Omental fat pad (tissue), 4 donors: ENCODE data around the gene FREY1. TPM values are rescaled to one million over a fixed set of nuclear protein-coding genes. Genes with fewer than 3 reads are reported as not detected.

Experiments
- ATAC-seq: fragments of 150-250 bp; one replicate; pipeline ENCODE4 v1.9.1; 2016; ENCODE audit warnings: mild to moderate bottlenecking, moderate library complexity; ENCODE audit not compliant: low FRiP score
- DNase-seq: peaks from one replicate; pipeline ENCODE4 v3.0.0-alpha.2; 2019; ENCODE audit warnings: low spot score
- total RNA-seq, 4 donors: library from RNA; depleted of rRNA; stranded (reverse); fragments of >200 nt; gene quantifications; one replicate each; pipeline ENCODE4 v1.1.0, GENCODE V29; 2016
- TF ChIP-seq, protein P1 (sequence below), 3 donors: fragments of 450-650 bp; IDR thresholded peaks; one replicate each; pipeline ENCODE4 v1.5.1; 2016 to 2017; ENCODE audit warnings: antibody characterized with exemption in 3 of 3, mild to moderate bottlenecking in 3 of 3, moderate library complexity in 2 of 3

Gene FREY1
- total RNA-seq, 4 donors from 2014 or later, result 1.6 TPM; not detected in 3

DNA sequence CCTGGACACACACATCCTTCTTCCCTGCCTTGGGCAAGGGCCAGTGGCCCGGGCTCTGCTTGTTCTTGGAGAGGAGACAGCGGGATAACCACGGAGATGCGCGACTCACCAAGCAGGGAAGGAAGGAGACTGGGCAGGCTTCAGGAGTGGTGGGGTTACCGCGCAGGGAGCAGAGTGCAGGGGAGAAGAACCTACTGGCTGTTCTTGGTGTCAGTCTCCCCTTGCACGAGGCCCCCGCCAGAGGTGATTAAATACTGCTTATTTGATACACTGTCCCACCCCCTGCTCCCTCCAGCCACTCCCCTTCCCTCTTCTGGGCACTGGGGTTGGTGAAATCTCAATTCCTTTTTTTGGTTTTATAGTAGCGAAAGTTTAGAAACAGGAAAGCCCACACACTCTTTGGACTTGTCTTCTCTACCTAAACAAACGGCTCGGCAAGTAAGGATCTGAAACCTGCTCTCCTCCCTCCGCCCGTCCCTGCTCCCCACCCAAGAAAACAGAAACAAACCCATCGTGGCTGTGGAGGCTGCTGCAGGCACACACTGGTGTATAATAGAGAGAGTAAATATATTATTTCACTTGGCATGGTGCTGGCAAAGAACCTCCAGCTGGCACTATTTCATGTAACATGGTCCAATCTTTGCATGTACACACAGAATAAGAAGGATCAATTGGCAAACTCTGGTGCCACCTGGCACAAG lies 26.2 kb upstream of the FREY1 start:
- ATAC-seq (no peak), DNase-seq (no peak)

DNA sequence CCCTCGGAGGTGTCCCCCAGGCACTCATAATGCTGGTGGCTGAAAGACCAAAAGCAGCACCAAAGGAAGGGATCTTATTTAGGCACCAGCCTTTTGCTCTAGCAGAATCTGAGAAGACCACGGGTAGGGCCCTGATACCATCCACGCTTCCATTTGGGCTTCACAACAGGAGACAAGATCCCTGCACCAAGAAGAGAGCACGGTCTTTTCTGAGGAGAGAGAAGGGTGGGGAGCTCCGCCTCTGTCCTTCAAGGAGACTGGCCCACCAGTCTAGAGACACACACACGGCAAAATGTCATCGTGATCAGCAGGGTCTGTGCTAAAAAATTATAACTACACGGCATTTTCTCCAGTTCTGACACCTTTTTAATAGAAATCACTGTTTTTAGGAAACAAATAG lies 25.1 kb upstream of the FREY1 start:
- DNase-seq, result no peak
- ATAC-seq, result no peak
- TF ChIP-seq, protein P1, sequence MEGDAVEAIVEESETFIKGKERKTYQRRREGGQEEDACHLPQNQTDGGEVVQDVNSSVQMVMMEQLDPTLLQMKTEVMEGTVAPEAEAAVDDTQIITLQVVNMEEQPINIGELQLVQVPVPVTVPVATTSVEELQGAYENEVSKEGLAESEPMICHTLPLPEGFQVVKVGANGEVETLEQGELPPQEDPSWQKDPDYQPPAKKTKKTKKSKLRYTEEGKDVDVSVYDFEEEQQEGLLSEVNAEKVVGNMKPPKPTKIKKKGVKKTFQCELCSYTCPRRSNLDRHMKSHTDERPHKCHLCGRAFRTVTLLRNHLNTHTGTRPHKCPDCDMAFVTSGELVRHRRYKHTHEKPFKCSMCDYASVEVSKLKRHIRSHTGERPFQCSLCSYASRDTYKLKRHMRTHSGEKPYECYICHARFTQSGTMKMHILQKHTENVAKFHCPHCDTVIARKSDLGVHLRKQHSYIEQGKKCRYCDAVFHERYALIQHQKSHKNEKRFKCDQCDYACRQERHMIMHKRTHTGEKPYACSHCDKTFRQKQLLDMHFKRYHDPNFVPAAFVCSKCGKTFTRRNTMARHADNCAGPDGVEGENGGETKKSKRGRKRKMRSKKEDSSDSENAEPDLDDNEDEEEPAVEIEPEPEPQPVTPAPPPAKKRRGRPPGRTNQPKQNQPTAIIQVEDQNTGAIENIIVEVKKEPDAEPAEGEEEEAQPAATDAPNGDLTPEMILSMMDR (IDR thresholded peaks at IDR 0.05), result no peak

More for the DNA sequence above, 26.2 kb upstream of the FREY1 start:
- TF ChIP-seq, protein P1 (IDR thresholded peaks at IDR 0.05), result no peak

DNA sequence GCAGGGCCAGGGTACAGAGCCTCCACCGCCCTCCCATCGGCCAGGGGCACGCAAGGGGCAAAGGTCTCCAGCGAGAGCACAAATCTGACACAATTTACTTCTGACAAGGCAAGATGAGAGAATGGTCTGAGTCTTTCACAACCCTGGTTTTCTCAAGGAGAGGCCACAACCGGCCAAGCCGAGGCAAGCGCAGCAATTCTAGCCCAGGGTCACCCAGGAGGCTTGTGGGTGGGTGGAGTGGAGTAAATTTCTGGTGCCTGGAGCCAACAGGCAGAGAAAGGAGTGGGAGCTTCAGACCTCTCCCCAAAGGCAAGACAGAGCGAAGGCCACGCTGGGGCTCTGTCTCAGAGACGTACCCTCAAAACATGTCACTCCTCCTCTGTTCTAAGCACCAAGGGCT lies 24.7 kb upstream of the FREY1 start:
- TF ChIP-seq, protein P1 (IDR thresholded peaks at IDR 0.05), result no peak
- no peak for DNase-seq
- no peak for ATAC-seq

DNA sequence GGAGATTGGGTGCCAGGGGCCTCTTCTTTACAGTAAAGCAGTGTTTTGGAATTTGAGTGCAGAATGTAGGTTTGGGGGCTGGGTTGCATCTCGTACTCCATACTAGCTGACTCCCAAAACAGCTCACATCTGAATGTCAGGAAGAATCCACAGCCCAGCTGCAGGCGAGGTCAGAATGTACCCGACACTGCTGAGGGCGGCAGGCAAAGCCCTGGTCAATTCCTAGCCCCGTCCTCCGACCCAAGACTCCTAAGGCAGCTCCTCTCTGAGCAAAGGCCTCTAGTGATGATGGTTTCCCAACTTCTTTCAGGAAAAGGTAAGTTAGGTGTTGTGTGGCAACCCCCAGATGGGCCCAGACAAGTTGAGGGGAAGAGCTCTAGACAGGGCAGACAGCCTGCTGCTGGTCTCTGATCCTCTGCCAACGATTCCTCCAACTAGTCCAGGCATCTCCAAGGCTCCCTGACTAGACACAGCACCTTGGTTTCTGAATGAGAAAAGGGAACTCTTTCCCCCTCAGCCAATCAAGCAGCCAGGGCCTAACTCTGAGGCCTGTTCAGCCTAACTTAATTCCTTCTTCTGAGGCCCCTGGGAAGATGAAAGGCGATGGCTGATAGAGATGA lies 24.0 kb upstream of the FREY1 start:
- ATAC-seq (no peak), DNase-seq (no peak)
- TF ChIP-seq, protein P1 (IDR thresholded peaks at IDR 0.05), result no peak

DNA sequence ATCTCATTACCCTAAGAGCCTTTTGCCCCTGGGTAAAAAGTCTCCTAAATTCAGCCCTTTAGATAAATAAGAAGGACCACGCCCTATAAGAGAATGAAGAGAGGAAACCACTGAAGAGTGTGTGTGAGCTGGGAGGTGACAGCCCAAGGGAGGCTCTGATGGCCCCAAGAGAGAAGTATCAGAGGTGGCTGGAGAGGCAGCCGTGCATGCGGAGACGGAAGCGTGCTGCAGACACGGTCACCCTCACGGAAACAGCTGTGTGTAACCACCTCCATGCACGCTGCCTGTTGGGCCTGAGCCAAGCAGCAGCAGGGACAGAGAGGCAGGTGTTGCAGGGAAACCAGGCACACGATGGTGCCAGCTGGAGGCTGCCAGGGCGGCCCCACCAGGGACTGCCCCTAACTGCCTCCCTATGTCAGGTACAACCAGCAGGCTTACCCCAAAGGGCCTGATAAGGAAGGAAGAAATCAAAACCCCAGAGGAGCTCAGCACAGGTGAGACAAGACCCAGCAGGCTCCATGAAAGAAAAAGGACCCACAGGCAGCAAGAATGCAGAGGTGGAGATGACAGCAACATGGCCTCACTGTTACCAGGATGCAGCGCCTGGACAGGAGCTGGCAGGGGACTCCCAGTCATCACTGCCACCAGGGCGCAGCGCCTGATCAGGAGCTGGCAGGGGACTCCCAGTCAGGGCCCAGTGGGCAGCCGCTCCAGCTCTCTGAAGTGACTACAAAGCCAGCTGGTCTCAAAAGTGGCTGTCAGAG lies 23.1 kb upstream of the FREY1 start:
- ATAC-seq, result no peak
- TF ChIP-seq, protein P1 (IDR thresholded peaks at IDR 0.05), result no peak

DNA sequence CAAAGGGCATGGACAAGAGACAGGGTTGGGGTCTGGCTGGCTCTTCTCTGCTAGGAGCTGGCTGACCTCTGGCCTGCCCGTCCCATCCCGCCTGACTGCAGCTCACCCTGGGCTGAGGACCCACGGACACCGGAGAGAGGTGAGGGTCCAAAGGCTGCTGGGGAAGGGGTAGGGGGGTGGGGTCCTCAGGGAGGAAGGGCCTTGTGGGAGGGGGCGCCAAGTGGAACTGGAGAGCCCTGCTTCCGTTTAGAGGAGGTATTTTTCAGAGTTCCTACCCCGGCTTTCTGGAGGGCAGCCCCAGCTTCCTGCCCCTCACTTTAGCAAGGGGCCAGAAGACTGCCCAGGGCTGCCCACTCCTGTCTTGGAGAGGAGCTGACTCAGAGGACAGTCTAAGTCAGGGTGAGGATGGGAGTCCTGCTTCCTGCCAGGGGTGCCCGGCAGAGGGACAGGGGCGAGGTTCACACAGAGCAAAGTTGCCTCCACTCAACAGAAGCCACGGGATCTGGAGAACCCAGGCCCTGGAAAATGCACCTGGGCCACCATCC lies 22.5 kb upstream of the FREY1 start:
- no peak for DNase-seq
- ATAC-seq, result no peak
- TF ChIP-seq, protein P1 (IDR thresholded peaks at IDR 0.05), result no peak

More for the DNA sequence above, 23.1 kb upstream of the FREY1 start:
- no peak for DNase-seq
